NCI-H2081 treated with DMSO at 0.1 percent for 48 hours (cell line): ENCODE measurements around the gene CDCP2.
A peak's percentile ranks its signal among the peaks of the same experiment; 100 is the strongest.

Experiments used
- DNase-seq: peaks from one replicate; lab custom pipeline; 2025; lab: John Stamatoyannopoulos, UW

Gene CDCP2

DNA sequence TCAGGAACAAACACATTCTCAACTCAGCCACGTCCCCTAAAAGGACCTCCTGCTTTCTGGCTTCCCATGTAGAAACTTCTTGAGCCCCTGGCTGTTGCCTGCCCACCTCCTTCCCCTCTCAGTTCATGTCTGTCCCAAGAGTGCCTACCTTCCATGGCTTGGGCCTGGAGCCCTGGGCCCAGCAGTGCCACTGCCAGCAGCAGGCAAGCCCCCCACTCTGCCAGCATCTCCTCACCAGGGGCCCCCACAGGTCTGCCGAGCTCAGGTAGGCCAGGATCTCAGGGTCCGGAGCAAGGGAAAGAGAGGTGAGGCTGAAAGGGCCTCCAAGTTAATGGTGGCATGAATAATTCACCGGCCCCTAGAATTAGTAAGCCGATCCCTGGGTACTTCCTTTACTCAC lies at the start of gene CDCP2:
Gene CDCP2 (minus strand): TSS at position 305 of the 400 bp plus-strand sequence. CDS start 78 bp downstream, at position 227.
- no peak for DNase-seq

DNA sequence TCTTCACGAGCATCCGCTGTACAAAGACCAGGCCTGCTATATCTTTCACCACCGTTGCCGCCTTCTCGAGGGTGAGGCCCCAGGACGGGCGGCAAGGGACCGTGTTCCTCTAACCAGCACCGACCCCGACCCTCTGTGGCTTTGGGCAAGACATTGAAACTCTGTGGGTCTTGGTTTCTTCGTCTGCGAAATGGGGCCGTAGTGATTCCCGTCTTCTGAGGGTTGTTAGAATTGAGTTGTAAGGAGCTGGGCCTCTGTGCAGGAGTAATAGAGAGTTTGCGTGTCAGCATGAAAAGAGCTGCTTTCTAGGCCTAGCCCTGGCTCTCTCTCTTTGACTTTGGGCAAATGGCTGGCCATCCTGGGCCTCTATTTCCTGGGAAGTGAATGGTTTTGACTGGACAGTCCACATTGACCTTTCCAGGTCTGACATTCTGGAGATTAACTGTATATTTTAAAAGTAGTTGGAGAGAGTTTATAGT lies 47.8 kb upstream of the CDCP2 start:
- DNase-seq, result no peak

DNA sequence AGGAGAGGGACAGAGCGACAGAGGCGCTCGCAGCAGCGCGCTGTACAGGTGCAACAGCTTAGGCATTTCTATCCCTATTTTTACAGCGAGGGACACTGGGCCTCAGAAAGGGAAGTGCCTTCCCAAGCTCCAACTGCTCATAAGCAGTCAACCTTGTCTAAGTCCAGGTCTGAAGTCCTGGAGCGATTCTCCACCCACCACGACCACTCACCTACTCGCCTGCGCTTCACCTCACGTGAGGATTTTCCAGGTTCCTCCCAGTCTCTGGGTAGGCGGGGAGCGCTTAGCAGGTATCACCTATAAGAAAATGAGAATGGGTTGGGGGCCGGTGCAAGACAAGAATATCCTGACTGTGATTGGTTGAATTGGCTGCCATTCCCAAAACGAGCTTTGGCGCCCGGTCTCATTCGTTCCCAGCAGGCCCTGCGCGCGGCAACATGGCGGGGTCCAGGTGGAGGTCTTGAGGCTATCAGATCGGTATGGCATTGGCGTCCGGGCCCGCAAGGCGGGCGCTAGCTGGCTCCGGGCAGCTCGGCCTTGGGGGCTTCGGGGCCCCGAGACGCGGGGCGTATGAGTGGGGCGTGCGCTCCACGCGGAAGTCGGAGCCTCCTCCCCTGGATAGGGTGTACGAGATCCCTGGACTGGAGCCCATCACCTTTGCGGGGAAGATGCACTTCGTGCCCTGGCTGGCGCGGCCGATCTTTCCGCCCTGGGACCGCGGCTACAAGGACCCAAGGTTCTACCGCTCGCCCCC lies 47.1 kb upstream of the CDCP2 start, which contains the start of the genes CYB5RL and MRPL37:
Gene CYB5RL (minus strand): TSS at position 266 of the 754 bp plus-strand sequence. CDS start 4,414 bp downstream, outside the sequence.
Gene MRPL37 (plus strand): TSS at position 403 of the 754 bp plus-strand sequence. CDS start 77 bp downstream, at position 480.
- peak; percentile 93 for DNase-seq

DNA sequence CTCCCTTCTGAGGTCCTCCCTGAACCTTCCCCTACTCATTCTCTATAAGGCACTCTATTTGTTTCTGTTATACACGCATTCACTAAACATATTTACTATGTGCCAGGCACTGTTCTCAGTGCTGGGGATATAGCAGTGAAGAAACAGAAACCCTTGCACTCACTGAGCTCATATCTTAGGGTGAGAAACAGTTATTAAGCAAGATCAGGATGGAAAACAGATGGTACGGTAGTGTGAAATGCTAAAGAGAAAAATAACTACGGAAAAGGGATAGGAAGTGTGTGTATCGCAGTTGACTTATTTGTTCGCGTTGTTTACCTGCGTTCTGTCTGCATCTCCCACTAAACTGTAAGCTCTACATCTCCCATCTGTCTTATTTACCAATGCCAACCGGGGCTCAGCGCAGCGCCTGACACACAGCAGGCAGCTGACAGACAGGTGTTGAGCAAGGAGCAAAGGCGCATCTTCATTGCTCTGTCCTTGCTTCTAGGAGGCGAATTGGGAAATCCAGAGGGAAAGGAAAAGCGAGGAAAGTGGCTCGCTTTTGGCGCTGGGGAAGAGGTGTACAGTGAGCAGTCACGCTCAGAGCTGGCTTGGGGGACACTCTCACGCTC lies 46.5 kb upstream of the CDCP2 start:
- no peak for DNase-seq

DNA sequence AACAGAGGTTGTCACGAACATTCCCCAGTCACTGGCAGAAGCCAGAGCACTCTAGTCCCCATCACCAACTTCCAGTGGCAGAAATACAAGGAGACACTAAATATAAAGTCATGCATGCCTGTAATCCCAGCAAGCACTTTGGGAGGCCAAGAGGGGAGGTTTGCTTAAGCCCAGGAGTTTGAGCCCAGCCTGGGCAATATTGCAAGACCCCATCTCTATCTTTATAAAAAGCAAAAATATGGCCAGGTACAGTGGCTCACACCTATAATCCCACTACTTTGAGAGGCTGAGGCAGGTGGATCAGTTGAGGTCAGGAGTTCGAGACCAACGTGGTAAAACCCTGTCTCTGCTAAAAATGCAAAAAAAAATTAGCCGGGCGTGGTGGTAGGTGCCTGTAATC lies 40.7 kb upstream of the CDCP2 start:
- no peak for DNase-seq

DNA sequence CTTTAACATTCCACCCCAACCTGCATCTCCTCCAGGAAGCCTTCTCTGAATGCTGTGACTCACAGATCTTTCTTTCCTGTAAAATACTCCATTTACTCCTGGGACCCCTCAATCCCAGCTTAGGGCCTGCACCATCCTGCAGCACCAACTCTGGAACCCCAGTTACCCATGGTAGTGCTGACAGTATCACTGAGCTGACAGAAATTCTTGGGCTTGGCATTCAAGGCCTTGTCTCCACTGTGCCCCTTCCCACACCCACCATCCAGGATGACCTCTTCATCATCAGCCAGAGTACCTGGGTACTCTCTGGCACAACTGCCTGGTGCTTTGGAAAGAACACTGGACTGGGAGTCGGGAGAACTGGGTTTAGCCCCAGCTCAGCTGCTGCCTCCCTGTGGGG lies 38.7 kb upstream of the CDCP2 start:
- no peak for DNase-seq

DNA sequence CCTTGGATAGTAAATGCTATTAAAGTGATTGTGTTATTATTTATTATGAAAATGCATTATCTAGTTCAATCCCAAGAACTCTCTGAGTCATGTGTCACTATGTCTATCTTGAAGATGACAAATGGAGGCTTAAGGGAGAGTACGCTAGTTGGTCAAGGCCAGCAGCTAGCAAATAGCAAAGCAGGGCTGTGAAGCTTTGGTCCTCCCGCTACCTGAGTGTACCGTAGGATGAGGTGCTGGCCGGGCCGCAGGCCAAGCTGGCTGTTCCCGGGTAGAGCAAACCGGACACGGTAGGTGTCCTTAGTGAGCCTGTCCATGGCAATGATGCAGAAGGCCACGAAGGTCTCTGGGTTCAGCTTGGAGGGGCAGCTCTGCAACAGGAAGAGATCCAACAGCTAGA lies 37.7 kb upstream of the CDCP2 start:
- DNase-seq, result no peak

DNA sequence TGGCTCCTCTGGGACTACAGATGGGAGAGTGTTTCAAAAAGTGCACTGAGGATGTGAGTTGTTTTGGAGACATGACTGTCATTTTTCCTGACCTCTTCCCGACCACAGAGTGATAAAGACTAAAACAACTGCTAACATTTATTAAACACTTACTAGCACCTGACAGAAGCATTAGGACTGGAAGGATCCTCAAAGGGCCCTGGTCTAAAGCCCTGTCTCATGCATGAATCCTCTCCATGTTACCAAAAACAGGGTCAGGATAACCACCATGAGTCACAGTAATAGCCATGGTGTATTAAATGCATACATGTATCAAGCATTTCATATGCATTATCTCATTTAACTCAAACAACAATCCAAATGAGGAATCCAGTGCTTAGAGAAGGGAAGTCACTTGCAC lies 35.5 kb upstream of the CDCP2 start:
- no peak for DNase-seq

DNA sequence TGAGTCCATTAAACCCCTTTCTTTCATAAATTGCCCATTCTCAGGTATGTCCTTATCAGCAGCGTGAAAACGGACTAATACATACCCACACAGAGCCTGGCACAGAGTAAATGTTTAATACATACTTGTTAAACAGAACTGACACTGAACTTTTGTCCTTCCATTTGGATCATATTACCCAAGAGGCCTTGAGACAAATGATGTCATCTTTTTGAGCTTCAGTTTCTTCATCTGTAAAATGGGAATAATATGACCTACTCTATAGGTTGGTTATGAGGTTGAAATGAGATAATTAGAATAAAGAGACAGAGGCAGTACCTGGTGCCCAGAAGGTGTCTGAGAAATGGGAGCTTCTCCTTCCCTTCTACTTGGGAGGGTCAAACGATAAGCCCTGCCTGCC lies 33.3 kb upstream of the CDCP2 start:
- DNase-seq, result no peak

DNA sequence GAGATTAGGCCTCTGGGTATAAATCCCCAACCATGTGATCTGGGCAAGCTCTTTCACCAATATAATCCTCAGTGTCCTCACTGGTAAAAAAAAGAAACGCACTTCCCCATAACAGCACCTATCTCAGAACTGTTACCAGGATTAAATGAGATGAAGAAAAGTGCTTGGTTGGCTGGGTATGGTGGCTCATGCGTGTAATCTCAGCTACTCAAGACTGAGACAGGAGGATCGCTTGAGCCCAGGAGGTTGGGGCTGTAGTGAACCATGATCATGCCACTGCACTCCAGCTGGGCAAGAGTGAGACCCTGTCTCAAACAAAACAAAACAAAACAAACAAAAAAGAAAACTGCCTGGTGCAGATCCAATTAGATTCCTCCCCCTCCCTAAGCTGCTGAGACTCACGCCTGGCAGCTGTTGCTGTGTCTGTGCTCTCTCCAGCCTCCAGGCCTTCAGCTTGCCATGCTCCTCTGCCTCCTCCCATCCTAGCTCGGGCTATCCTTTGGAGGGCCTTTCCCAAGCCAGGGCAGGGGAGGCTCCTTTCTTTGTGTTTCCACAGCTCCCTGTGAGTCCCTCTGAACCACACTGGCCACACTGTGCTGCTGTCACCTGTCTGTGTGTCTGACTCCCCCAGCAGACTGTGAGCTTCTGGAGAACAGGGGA lies 28.0 kb upstream of the CDCP2 start:
- no peak for DNase-seq

DNA sequence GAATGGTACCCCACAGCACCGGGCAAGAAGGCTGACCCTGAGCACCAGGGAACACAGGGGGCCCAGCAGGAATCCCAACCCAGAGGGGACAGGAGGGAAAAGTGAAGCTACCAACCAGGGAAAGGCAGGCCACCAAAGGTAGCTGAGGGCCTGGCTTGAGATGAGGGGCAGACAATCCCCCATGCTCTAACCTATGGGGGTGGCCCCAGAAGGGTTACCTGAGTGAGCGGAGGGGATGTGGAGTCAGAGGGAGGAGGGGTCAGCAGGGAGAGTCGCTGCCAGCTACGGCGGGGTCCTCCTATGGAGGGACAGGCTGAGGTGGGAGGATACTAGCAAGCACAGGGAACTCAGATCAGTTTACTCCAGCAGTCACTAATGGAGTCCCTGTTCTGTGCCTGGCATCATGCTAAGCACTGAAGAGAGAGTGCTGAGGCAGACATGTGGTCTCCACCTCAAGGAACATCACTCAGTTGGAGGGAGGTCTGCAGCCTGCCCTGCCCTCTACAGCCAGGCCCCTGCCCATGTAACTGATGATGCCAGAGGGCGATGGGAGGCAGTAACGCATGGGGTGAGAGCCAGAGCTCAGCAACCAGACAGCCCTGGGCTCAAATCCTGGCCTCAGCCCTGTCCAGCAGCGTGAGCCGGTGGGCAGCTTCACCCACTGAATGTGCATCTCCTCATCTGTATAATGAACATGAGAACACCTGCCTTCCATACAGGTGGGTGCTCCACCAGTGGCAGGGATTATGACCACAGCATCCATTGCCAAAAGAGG lies 25.7 kb upstream of the CDCP2 start:
- DNase-seq, result no peak

DNA sequence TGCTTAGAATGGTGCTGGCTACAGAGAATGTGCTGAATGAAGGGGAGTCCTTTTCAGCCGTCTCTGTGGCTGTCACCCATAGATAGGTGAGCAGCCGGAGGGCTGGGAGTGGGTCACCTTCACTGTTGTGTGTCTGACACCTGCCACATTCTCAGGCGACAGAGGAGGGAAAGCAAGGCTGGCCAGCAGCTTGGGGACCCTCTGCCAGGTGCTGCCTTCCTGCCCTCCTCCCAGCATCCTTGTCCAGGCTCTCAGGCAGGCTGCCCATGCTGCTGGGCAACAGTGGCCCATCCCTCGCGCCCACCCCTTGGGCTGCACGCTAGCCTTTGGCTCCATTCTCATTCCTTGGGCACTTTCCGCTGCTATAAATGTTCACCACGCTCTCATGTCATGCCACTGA lies 24.9 kb upstream of the CDCP2 start:
- no peak for DNase-seq

DNA sequence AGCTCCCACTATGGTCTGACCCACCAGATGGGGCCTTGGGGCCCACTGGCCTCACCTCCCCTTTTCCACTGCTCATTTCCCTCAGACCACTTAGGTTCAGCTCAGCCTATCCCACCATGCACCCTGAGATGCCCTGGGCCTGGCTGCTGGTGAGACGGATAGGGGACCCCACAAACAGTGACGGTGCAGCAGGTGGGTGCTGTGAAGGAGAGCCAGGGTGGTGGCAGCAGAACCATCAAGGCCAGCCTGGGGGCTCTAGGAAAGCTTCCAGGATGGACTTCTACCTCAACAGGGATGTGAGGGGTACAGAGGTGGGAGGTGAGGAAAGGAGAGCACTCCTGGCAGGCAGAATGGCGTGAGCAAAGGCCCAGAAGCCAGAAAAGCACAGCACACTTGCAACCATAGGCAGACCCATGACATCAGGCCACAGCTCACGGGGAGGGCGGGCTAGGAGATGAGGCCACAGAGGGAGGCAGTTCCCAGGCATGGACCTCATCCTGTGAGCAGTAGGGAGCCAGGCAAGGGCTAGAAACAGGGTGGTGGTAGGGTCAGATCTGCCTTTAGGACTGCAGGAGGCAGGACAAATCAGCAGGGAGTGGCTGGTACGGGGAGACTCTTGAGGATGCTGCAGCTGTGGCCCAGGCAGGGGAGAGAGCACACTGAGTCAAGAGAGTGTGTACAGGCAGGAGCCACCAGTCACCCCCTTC lies 24.0 kb upstream of the CDCP2 start:
- DNase-seq, result no peak

DNA sequence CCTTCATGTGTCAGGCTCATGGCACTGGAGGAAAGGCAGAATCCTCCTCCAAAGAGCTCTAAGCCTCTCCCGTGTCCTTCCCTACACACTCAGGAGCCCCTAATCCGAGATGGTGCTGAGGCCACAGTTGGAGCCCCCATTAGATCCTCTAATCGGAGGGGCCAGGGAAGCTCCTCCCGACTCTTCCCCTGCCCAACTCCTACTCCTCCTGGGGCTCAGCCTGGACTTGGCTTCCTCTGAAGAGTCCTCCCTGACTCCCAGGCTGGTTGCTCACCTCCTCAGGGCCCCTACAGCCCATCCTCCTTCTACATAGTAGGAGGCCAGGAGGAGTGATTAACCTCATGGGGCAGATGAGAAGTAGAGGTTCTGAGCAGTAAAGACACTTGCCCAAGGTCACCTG lies 21.3 kb upstream of the CDCP2 start:
- DNase-seq, result no peak

DNA sequence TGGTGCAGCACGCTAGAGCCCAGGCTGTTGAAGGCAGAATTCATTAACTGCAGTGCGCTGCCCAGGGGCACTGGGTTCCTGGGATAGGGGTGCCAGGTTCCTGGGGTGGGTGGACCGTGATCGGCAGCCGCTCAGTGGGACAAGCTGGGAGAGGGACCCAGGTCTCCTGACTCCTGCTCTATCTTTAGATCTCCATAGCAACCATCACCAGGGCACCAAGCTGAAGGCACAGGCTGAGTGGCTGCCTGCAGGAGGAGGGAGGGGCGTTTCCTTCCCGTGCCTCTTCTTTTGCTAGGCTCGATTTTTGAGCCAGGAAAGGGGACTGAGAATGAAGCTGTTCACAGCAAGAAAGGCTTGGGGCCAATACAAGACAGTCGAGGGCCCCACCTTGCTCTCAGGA lies 20.9 kb upstream of the CDCP2 start:
- DNase-seq, result no peak

DNA sequence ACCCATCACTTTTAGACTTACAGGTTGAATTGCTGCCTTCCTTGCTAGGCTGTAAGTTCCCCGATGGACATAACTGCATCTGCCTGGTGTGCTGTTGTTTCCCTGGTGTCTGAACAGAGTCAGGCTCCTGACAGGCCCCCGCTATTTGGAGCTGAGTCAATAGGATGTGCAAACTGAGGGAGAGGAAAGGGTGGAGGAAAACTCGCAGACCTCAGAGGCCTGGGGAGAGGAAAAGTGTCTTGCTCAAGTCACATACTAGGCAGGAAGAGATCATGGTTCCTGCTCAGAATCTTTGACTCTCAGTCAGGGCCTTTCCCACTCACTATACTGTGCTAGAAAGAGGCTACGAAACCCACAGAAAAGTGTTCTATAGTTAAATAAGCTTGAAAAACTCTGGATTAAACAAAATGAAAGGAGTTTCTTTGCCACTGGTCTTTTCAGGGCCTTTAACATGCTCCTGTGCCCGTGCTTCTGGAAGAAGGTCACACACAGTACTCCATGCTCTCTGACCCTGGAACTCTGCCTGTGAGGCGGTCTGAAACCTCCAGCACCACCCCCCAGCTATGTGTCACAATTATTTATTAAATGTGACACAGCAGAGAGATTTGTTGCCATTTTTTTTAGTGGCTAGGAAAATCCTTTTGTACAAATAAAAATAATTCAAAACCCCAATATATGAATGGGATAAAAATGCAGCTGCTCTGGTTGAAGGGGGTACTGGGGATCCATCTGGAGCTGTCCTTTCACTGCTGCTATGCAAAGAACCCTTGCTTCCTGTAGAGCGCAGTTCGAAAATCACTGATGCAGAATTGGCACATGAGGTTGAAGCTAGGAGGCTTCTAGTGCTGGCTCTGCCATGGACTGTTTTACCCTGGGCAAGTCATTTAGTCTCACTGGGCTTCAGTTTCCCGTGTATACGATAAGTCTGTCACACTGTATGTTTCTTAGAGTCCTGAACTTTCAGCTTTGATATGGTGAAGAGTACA lies 20.1 kb upstream of the CDCP2 start:
- no peak for DNase-seq

DNA sequence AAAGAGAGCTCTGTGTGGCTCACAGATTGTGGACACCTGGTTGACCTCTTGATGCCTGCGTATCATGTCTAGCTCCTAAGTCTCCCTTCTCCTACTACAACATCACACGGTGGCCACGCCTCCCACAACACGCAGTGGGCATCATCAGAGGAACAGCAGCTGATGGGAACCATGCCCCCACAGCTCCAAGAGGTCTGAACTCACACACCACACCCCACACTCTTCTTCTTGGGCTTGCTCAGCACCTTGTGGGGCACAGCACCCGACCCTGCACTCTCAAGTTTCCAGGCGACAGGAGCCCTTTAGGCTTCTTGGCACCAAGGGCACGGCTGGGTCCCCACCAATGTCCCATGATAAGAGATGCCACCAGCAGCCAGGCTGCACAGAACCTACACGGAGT lies 18.8 kb upstream of the CDCP2 start:
- no peak for DNase-seq

DNA sequence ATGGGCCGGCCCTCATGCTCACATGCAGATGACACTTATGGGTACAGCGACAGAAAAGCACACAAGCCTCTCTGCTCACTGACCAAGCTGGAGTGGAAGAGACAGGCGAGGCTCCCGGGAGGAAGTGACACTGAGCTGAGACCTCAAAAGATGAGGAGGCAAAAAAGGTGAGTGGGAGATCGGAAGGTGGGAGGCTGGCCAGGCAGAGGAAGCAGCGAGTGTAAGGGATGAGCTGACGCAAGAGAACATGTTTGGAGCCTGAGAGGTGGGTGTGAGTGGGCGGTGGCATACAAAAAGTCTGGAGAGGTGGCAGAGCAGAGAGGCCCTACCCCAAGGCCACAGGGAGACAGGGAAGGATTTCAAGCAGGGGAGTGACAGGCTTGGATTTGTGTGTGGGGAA lies 18.2 kb upstream of the CDCP2 start:
- DNase-seq, result no peak

DNA sequence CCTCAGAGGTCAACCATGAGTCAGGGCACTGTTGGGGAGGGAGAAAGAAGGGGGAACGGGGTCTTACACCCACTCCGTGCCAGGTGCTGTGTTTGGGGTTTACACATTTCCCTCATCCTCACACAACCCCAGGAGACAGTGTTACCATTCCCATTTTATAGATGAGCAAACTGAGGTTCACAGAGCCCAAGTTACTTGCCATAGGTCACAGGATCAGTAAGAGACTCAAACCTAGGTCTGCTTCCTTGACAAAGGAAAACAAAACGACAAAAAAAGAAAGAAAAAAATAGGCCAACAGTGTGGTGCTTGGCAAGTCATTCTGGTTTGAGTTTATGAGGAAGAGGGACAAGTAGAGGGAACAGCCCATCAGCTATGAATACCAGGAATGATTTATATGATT lies 16.3 kb upstream of the CDCP2 start:
- DNase-seq, result no peak
